ENCODE results near the gene EARS2. TPM values are rescaled to one million over a fixed set of nuclear protein-coding genes. Genes with fewer than 3 reads are reported as not detected.
A peak's percentile ranks its signal among the peaks of the same experiment; 100 is the strongest.

EARS2 gene
- total and polyA plus RNA-seq, 4 donors: 17.7 to 25.7 (median 22.3) TPM

GRCh38 chr16:23595246-23595950 lies 38.2 kb upstream of the EARS2 start:
- no peak for ATAC-seq (ENCODE audit: insufficient read depth, low FRiP score)
- Histone ChIP-seq H3K27ac (ENCODE audit: low read depth in 1 of 2, low read length in 1 of 2) (peak overlapping the region; percentile 86 to 94), H3K9ac (ENCODE audit: insufficient read depth in 1 of 2, low read length in 2 of 2) (peak overlapping the region; percentile 89), H3K27me3 (ENCODE audit: control insufficient read depth in 3 of 3, insufficient read depth in 3 of 3, low read length in 2 of 3) (no peaks in the 10 kb centered on the region), H3K4me3 (peak overlapping the region; percentile 100), H3K4me1 (ENCODE audit: control insufficient read depth in 5 of 5, insufficient read depth in 5 of 5, low read length in 5 of 5) (peaks cover 0 to 12% (median 3%) of the 10 kb centered on the region in 5 donors), H3K36me3 (ENCODE audit: control insufficient read depth in 4 of 4, insufficient read depth in 4 of 4, low read length in 4 of 4) (peaks cover 3 to 22% (median 14%) of the 10 kb centered on the region in 4 donors), H3K9me3 (ENCODE audit: control insufficient read depth in 4 of 4, insufficient read depth in 3 of 4, low read length in 3 of 4) (no peaks in the 10 kb centered on the region)
- 19 to 22% methylated on average over 34 of the region's 34 CpGs for WGBS, 2 donors
- no peak for TF ChIP-seq CTCF (IDR thresholded peaks at IDR 0.05; ENCODE audit: control extremely low read depth, extremely low read depth)
- peak in 1 of 3 donors; percentile 11 for DNase-seq

GRCh38 chr16:23594186-23594585 lies 37.0 kb upstream of the EARS2 start:
- WGBS, 2 donors: 96 to 98% methylated on average over 12 of the region's 12 CpGs

GRCh38 chr16:23590181-23590580 lies 33.0 kb upstream of the EARS2 start:
- Histone ChIP-seq H3K36me3 (ENCODE audit: control insufficient read depth in 4 of 4, insufficient read depth in 4 of 4, low read length in 4 of 4) (peaks cover 9 to 38% (median 33%) of the 10 kb centered on the region in 4 donors), H3K9ac (ENCODE audit: insufficient read depth in 1 of 2, low read length in 2 of 2) (no peak overlapping the region), H3K27ac (ENCODE audit: low read depth in 1 of 2, low read length in 1 of 2) (no peak overlapping the region), H3K4me3 (no peak overlapping the region), H3K4me1 (ENCODE audit: control insufficient read depth in 5 of 5, insufficient read depth in 5 of 5, low read length in 5 of 5) (peaks cover 0 to 7% (median 2%) of the 10 kb centered on the region in 5 donors), H3K27me3 (ENCODE audit: control insufficient read depth in 3 of 3, insufficient read depth in 3 of 3, low read length in 2 of 3) (no peaks in the 10 kb centered on the region), H3K9me3 (ENCODE audit: control insufficient read depth in 4 of 4, insufficient read depth in 3 of 4, low read length in 3 of 4) (no peaks in the 10 kb centered on the region)
- TF ChIP-seq CTCF (IDR thresholded peaks at IDR 0.05; ENCODE audit: control extremely low read depth, extremely low read depth): no peak
- DNase-seq: no peak
- no peak for ATAC-seq (ENCODE audit: insufficient read depth, low FRiP score)
- WGBS, 2 donors: 94 to 96% methylated on average over 3 of the region's 3 CpGs

More at GRCh38 chr16:23594186-23594585, 37.0 kb upstream of the EARS2 start:
- TF ChIP-seq CTCF (IDR thresholded peaks at IDR 0.05; ENCODE audit: control extremely low read depth, extremely low read depth): no peak
- DNase-seq (no peak), ATAC-seq (ENCODE audit: insufficient read depth, low FRiP score) (no peak)
- peaks cover 0 to 12% (median 3%) of the 10 kb centered on the region in 5 donors for H3K4me1 ChIP-seq (ENCODE audit: control insufficient read depth in 5 of 5, insufficient read depth in 5 of 5, low read length in 5 of 5)
- H3K27ac ChIP-seq (ENCODE audit: low read depth in 1 of 2, low read length in 1 of 2): peak overlapping the region in 1 of 2 donors; percentile 86
- peaks cover 7 to 26% (median 19%) of the 10 kb centered on the region in 4 donors for H3K36me3 ChIP-seq (ENCODE audit: control insufficient read depth in 4 of 4, insufficient read depth in 4 of 4, low read length in 4 of 4)
- H3K27me3 ChIP-seq (ENCODE audit: control insufficient read depth in 3 of 3, insufficient read depth in 3 of 3, low read length in 2 of 3): no peaks in the 10 kb centered on the region
- no peak overlapping the region for H3K4me3 ChIP-seq
- no peaks in the 10 kb centered on the region for H3K9me3 ChIP-seq (ENCODE audit: control insufficient read depth in 4 of 4, insufficient read depth in 3 of 4, low read length in 3 of 4)
- no peak overlapping the region for H3K9ac ChIP-seq (ENCODE audit: insufficient read depth in 1 of 2, low read length in 2 of 2)

Measured in lung (tissue), 12 donors.